BJ (cell line): ENCODE results near the gene PARD3. TPM values are rescaled to one million over a fixed set of nuclear protein-coding genes. Genes with fewer than 3 reads are reported as not detected.

ENCODE experiments used
- CTCF ChIA-PET: fragments of 350-600 bp; formaldehyde crosslinking; extraction: SDS; loops from one replicate; lab custom pipeline; 2021; ENCODE audit warnings: antibody characterized with exemption, inconsistent platforms; lab: Yijun Ruan, JAX
- POLR2A ChIA-PET: fragments of 300-600 bp; sonication (Branson Sonifier 250); formaldehyde crosslinking; extraction: SDS; loops from one replicate; lab custom pipeline; 2021; ENCODE audit warnings: antibody characterized with exemption; lab: Charles Lee
- DNase-seq: peaks from one replicate; pipeline ENCODE4 v3.0.0-alpha.2; 2011; ENCODE audit warnings: low read depth
- H3K27me3 ChIP-seq: 2 replicates; pipeline ENCODE4 v1.6.0; 2011; ENCODE audit warnings: low read length; ENCODE audit not compliant: control insufficient read depth, insufficient read depth
- H3K36me3 ChIP-seq: 2 replicates; pipeline ENCODE4 v1.5.1; 2011; ENCODE audit warnings: low read length; ENCODE audit not compliant: control insufficient read depth, insufficient read depth
- H3K4me3 ChIP-seq: 2 replicates; pipeline ENCODE4 v1.5.1; 2011; ENCODE audit warnings: low read depth, mild to moderate bottlenecking, control low read depth, low read length
- polyA plus RNA-seq: library from polyadenylated mRNA; depleted of rRNA; stranded (reverse); fragments of >200 nt; gene quantifications from 2 replicates; pipeline ENCODE4 v1.2.3, GENCODE V29; 2011
- TF ChIP-seq, protein P1 (sequence below): IDR thresholded peaks from 2 replicates; pipeline ENCODE4 v1.5.1; 2011; ENCODE audit warnings: low read depth, mild to moderate bottlenecking, control low read depth, inconsistent platforms, low read length, moderate library complexity; ENCODE audit not compliant: insufficient read depth

PARD3 gene
- polyA plus RNA-seq, 1 experiment = 17.7 TPM

DNA sequence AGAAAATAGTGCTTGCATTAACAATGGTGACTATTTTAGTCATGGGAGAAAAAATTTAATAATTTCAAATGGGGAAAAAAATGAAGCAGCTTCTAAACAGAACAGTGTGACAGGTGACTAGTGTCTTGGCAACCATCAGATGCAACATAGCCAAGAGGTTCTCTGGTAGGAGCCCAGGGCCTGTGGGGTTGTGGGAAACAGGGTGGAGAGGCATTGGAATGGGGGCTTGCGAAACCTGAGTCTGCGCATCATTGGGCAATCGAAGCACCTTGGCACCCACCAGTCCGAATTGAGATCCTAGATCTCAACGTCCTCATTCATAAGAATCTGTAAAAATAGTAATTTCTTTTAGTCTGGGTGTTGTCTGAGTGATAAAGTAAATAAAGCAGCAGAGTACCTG lies 19.2 kb upstream of the PARD3 start:
- Histone ChIP-seq H3K27me3 (peaks cover 4% of the 10 kb centered on the region), H3K4me3 (no peak overlapping the region), H3K36me3 (no peaks in the 10 kb centered on the region)
- TF ChIP-seq, protein P1, sequence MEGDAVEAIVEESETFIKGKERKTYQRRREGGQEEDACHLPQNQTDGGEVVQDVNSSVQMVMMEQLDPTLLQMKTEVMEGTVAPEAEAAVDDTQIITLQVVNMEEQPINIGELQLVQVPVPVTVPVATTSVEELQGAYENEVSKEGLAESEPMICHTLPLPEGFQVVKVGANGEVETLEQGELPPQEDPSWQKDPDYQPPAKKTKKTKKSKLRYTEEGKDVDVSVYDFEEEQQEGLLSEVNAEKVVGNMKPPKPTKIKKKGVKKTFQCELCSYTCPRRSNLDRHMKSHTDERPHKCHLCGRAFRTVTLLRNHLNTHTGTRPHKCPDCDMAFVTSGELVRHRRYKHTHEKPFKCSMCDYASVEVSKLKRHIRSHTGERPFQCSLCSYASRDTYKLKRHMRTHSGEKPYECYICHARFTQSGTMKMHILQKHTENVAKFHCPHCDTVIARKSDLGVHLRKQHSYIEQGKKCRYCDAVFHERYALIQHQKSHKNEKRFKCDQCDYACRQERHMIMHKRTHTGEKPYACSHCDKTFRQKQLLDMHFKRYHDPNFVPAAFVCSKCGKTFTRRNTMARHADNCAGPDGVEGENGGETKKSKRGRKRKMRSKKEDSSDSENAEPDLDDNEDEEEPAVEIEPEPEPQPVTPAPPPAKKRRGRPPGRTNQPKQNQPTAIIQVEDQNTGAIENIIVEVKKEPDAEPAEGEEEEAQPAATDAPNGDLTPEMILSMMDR = no peak
- no peak for DNase-seq
- ChIA-PET CTCF (interaction anchor here (0.6 to 1.5 kb wide), 5 partner anchors 9 to 127 kb away, joined by 3 to 5 read pairs (median 3); no protein-coding TSS in a partner anchor), POLR2A (no interaction called here)

DNA sequence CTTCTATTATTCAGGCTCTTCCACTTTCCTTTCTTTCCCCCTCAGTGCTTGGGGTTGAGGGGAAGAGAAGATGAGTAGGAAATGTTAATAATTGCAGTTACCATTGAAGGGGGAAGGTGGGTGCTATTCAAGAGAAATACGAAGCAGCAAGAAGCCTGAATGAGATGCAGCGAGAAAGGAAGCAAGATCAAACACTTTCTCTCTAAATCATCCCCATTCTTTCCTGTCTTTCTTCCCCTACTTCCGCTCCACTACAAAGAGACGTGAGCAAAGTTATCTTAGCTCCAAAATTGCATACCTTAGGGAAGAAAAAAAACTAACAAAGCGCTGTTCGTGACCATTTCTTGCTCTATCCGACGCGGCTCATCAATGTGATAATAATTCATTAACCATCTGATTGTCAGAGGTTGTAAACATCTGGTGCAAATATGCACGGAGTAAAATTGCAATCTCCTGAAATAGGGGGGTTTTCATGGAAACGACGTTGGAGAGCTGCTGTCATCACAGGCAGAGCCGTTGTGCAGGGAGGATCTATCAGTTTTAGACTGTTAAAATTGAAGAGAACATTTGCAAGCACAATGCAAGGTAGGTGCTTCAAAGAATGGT lies 15.2 kb upstream of the PARD3 start:
- ChIA-PET CTCF (interaction anchor here (0.9 kb wide), 1 partner anchor 31 kb away, joined by 3 read pairs; no protein-coding TSS in a partner anchor), POLR2A (no interaction called here)
- TF ChIP-seq, protein P1 = no peak
- Histone ChIP-seq H3K36me3 (no peaks in the 10 kb centered on the region), H3K27me3 (no peaks in the 10 kb centered on the region; the same call in 1 of the 2 replicates), H3K4me3 (no peak overlapping the region)
- DNase-seq = no peak

DNA sequence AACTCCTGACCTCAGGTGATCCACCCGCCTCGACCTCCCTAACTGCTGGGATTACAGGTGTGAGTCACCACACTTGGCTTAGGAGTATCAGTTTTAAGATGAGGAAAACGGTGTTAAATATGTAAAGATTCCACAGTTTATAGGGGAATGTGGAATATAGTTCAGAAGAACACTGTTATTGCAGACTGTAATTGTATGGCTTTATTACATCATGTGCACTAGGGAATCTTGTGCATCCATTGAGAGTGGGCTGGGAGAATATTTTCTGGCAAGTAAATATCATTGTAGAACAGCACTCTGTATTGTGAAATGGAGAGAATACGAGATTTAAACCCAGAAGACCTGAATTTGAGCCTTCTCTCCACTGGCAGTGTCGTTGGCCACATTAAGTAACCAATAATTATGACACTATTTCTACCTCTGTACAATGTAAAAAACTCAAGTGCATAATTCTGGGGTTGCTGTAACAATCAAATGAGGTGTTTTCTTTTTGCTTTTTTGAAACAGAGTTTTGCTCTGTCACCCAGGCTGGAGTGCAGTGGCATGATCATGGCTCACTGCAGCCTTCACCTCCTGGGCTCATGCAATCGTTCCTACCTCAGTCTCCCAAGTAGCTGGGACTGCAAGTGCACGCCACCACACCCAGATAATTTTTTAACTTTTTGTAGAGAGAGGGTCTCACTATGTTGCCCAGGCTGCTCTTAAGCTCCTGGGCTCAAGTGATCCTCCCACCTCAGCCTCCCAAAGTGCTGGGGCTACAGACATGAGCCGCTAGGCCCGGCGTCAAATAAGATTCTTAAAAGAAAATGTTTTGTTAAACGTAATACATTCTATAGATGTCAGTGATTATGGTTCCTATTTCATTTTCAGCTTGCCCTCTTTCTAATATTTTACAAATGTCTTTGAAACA lies 12.0 kb upstream of the PARD3 start:
- ChIA-PET CTCF (no interaction called here), POLR2A (no interaction called here)
- Histone ChIP-seq H3K27me3 (no peaks in the 10 kb centered on the region), H3K4me3 (no peak overlapping the region), H3K36me3 (no peaks in the 10 kb centered on the region)
- TF ChIP-seq, protein P1 = no peak
- no peak for DNase-seq

DNA sequence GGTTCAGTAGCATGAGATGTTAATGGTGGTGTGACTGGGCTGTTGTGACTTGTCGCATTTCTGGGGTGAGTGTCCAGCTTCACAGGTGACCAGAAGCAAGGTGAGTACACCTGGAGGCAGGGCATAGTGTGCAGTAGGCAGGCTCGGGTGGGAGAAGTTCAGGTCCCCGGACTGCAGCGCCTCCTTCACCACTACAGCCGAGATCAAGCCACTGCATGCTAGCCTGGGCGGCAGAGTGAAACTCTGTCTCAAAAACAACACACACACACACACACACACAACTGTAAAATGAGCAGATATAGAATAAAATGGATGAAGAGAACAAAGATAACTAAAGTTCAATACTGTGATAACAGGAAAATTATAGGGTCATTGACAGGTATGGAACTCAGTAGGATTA lies 11.1 kb upstream of the PARD3 start:
- no peak overlapping the region for H3K4me3 ChIP-seq
- TF ChIP-seq, protein P1 = no peak
- no peak for DNase-seq
- no peaks in the 10 kb centered on the region for H3K36me3 ChIP-seq
- no peaks in the 10 kb centered on the region for H3K27me3 ChIP-seq
- CTCF ChIA-PET = interaction anchor here (1.7 kb wide), 1 partner anchor 8 kb away, joined by 4 read pairs; no protein-coding TSS in a partner anchor
- POLR2A ChIA-PET = no interaction called here

DNA sequence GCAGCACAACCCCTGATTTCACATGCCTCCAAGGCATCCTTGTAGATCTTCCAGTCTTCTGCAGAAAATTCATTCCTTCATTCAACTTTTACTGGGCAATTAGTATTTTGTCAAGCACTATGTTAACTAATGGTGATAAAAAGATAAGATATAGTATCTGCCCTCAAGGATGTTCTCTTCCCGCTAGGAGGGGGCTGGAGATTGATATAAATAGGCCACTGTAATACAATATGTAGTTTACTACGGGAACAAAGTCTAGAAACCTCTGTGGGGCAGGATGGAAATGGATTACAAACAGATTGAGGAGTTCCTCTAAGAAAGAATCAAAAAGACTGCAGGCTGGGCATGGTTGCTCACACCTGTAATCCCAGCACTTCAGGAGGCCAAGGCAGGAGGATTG lies 10.3 kb upstream of the PARD3 start:
- no peak overlapping the region for H3K4me3 ChIP-seq
- no peaks in the 10 kb centered on the region for H3K36me3 ChIP-seq
- TF ChIP-seq, protein P1 = no peak
- CTCF ChIA-PET = interaction anchor here (1.5 to 1.7 kb wide), 3 partner anchors 8 to 101 kb away, joined by 4 to 10 read pairs (median 5); no protein-coding TSS in a partner anchor
- POLR2A ChIA-PET = no interaction called here
- H3K27me3 ChIP-seq = no peaks in the 10 kb centered on the region
- no peak for DNase-seq
